Measurements from ENCODE around the gene TRIOBP. TPM values are rescaled to one million over a fixed set of nuclear protein-coding genes. Genes with fewer than 3 reads are reported as not detected.

Gene TRIOBP
- total RNA-seq, 1 donor from 2014 or later: 40.6 TPM

DNA sequence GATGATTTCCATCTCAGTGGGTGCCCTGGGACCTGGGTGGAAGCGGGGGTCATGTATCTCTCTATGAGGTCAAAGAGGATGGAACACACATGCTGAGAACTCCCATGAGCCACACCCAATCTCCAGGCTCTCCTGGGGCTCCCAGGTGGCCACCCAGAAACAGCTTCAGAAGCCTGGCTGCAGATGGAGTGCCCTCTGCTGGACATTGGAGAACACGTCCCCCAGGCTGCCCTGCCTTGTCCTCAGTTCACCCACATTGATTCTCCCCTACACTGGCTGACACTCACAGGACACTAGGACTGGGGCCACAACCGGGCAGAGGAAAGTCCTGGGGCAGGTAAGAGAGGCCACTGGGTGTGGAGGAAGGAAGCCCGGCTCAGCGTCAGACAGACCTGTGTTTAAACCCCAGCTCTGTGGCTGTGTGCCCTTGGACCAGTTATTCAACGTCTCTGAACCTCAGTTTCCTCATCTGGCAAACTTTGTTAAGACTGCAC is 15.2 kb upstream of the TRIOBP start:
- FAIRE-seq: peak; percentile 23

DNA sequence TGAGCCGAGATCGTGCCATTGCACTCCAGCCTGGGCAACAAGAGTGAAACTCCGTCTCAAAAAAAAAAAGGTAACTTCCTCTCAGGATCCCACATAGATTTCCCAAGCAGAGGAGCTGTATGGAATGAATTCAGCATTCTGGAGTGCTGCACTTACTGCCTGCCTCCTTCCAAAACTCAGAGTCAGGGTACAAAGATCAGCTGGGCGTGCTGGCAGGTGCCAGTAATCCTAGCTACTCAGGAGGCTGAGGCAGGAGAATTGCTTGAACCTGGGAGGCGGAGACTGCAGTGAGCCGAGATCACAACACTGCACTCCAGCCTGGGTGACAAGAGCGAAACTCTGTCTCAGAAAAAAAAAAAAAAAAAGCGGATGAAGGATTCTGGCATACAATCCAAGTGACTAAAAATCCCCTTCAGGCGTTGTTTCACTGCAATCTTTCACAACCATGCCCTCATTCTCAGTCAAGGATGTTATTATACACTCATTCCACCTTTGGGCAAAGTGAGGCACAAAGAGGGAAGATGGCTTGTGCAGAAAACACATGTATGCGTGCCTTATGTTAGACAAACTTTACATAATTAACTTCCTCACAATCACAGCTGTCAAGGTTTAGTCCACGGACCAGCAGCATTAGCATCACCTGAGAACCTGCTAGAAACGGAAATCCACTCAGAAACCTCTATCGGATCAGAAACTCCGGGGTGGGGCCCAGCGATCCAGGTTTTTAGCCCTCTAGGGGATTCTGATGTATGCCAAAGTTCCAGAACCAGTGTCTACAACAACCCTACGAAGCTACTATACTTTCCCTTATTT is 11.8 kb upstream of the TRIOBP start:
- FAIRE-seq (no peak), DNase-seq (ENCODE audit: low read depth) (no peak)
- Histone ChIP-seq H3K9me3 (ENCODE audit: insufficient read depth, low read depth, low read length) (no peaks in the 10 kb centered on the region), H3K4me2 (ENCODE audit: low read length) (no peak overlapping the region), H2AFZ (ENCODE audit: low read depth, low read length) (no peak overlapping the region), H3K4me1 (ENCODE audit: insufficient read depth, low read length) (peaks cover 7% of the 10 kb centered on the region), H3K4me3 (ENCODE audit: insufficient read depth, low read depth, low read length) (no peak overlapping the region), H3K79me2 (ENCODE audit: insufficient read depth, low read length) (peaks cover 23% of the 10 kb centered on the region), H3K9ac (ENCODE audit: low read length) (no peak overlapping the region), H4K20me1 (ENCODE audit: insufficient read depth, low read length) (peaks cover 25% of the 10 kb centered on the region), H3K36me3 (ENCODE audit: insufficient read depth, low read length) (peaks cover 9% of the 10 kb centered on the region), H3K27ac (ENCODE audit: low read depth, low read length) (no peak overlapping the region), H3K27me3 (ENCODE audit: insufficient read depth, low read length) (no peaks in the 10 kb centered on the region)
- peak overlapping the region; percentile 40 for H3K4me3 Mint-ChIP-seq (ENCODE audit: unreplicated experiment)
- H3K27ac Mint-ChIP-seq (ENCODE audit: unreplicated experiment): peak overlapping the region; percentile 26
- TF ChIP-seq EZH2 (IDR thresholded peaks at IDR 0.05; ENCODE audit: insufficient read depth, low read length): no peak
- TF ChIP-seq, protein P1, sequence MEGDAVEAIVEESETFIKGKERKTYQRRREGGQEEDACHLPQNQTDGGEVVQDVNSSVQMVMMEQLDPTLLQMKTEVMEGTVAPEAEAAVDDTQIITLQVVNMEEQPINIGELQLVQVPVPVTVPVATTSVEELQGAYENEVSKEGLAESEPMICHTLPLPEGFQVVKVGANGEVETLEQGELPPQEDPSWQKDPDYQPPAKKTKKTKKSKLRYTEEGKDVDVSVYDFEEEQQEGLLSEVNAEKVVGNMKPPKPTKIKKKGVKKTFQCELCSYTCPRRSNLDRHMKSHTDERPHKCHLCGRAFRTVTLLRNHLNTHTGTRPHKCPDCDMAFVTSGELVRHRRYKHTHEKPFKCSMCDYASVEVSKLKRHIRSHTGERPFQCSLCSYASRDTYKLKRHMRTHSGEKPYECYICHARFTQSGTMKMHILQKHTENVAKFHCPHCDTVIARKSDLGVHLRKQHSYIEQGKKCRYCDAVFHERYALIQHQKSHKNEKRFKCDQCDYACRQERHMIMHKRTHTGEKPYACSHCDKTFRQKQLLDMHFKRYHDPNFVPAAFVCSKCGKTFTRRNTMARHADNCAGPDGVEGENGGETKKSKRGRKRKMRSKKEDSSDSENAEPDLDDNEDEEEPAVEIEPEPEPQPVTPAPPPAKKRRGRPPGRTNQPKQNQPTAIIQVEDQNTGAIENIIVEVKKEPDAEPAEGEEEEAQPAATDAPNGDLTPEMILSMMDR (IDR thresholded peaks at IDR 0.05; ENCODE audit: insufficient read depth, low read depth, low read length): no peak
- H3K9me3 Mint-ChIP-seq (ENCODE audit: unreplicated experiment): no peaks in the 10 kb centered on the region
- H3K27me3 Mint-ChIP-seq (ENCODE audit: low read depth, unreplicated experiment): no peaks in the 10 kb centered on the region
- H3K4me1 Mint-ChIP-seq (ENCODE audit: low read depth, unreplicated experiment): peaks cover 7% of the 10 kb centered on the region
- H3K36me3 Mint-ChIP-seq (ENCODE audit: low read depth, unreplicated experiment): peaks cover 2% of the 10 kb centered on the region

More for the DNA sequence above, 15.2 kb upstream of the TRIOBP start:
- Histone ChIP-seq H4K20me1 (ENCODE audit: insufficient read depth, low read length) (peaks cover 45% of the 10 kb centered on the region), H3K27ac (ENCODE audit: low read depth, low read length) (no peak overlapping the region), H2AFZ (ENCODE audit: low read depth, low read length) (no peak overlapping the region), H3K4me2 (ENCODE audit: low read length) (peak overlapping the region; percentile 3), H3K27me3 (ENCODE audit: insufficient read depth, low read length) (no peaks in the 10 kb centered on the region), H3K36me3 (ENCODE audit: insufficient read depth, low read length) (peaks cover 17% of the 10 kb centered on the region), H3K4me1 (ENCODE audit: insufficient read depth, low read length) (peaks cover 20% of the 10 kb centered on the region), H3K9ac (ENCODE audit: low read length) (no peak overlapping the region), H3K79me2 (ENCODE audit: insufficient read depth, low read length) (peaks cover 20% of the 10 kb centered on the region), H3K4me3 (ENCODE audit: insufficient read depth, low read depth, low read length) (no peak overlapping the region), H3K9me3 (ENCODE audit: insufficient read depth, low read depth, low read length) (no peaks in the 10 kb centered on the region)
- H3K4me1 Mint-ChIP-seq (ENCODE audit: low read depth, unreplicated experiment): peaks cover 12% of the 10 kb centered on the region
- no peak for TF ChIP-seq EZH2 (IDR thresholded peaks at IDR 0.05; ENCODE audit: insufficient read depth, low read length)
- TF ChIP-seq, protein P1 (IDR thresholded peaks at IDR 0.05; ENCODE audit: insufficient read depth, low read depth, low read length): peak; percentile 88
- peaks cover 2% of the 10 kb centered on the region for H3K36me3 Mint-ChIP-seq (ENCODE audit: low read depth, unreplicated experiment)
- no peaks in the 10 kb centered on the region for H3K27me3 Mint-ChIP-seq (ENCODE audit: low read depth, unreplicated experiment)
- DNase-seq (ENCODE audit: low read depth): peak; percentile 49
- no peak overlapping the region for H3K4me3 Mint-ChIP-seq (ENCODE audit: unreplicated experiment)
- H3K9me3 Mint-ChIP-seq (ENCODE audit: unreplicated experiment): no peaks in the 10 kb centered on the region
- no peak overlapping the region for H3K27ac Mint-ChIP-seq (ENCODE audit: unreplicated experiment)

Measured in astrocyte (in vitro differentiated cells and primary cell).